Middle frontal gyrus (tissue), 1 donor: ENCODE data around the gene PPP1R9B.

Experiments
- DNase-seq: peaks from one replicate; pipeline ENCODE4 v3.0.0-alpha.2; 2015; ENCODE audit warnings: low spot score; ENCODE audit errors: extremely low spot score

Gene PPP1R9B

DNA sequence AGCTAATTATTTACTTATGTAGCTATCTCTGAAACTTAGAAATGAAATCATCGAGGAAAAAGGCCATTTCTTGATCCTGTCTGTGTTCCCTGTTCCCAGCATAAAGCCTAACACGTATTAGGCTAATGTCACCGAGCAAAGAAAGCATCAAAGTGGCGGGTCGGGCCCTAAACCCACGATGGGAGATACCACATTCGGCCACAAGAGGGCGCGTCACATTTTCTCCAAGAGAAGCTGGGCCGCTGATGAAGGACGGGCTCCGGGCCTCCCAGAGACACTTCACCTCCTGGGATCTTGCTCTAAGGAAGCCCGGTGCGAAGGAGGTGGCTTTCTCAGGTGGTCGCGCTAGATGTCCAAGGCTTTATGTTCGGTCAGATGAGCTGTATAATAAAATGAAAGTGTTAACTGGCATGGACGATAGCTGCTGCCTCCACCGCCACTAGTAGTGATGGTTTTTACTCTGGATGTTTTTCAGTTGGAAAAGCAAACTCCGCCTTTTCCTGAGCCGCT lies 56.2 kb downstream of the PPP1R9B start:
- DNase-seq: peak; percentile 94

DNA sequence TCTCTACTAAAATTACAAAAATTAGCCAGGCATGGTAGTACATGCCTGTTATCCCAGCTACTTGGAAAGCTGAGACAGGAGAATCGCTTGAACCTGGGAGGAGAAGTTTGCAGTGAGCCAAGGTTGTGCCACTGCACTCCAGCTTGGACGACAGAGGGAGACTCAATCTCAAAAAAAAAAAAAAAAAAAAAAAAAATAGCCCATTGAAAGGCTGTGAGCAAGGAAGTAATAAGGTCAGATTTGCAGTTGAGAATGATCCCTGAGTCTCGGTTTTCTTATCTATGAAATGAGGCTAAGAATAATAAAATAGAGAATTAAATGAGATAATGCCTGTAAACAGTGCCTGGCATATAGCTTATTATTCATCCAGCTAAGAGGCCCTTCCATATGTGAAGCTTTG lies 56.7 kb downstream of the PPP1R9B start:
- no peak for DNase-seq

DNA sequence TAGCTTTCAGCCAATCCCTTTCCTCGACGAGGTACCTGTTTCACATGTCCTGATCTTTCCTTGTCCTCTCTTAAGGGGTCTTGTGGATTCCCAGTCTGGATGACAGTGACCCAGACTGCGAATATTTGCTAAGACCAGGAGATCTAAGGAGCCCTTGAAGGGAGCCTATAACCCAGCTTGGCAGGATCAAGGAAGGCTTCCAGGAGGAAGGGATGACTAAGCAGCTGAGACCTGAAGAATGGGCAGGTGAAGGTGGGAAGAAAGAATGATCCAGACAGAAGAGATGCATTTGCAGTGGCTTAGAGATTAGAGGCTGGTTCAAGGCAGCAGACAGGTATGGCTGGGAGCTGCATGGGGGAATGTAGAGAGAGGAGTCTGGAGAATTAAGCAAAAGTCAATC lies 57.2 kb downstream of the PPP1R9B start:
- DNase-seq: no peak

DNA sequence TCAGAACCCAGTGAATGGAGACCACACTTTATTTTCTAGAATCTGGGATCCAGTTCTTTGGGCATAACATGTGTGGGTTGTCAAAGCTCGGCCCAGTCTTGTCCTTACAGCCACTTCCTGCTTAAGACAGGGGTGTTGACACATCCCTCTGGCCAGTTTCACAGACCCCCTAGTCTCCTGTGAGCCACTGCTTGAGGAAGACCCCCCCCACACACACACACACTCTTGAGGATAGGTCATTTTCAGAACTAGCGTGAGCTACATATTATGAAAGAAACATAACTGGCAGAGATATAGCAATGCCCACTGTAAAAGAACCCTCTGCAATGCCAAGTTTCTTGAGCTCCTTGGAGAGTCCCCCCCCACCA lies 58.6 kb downstream of the PPP1R9B start:
- no peak for DNase-seq

DNA sequence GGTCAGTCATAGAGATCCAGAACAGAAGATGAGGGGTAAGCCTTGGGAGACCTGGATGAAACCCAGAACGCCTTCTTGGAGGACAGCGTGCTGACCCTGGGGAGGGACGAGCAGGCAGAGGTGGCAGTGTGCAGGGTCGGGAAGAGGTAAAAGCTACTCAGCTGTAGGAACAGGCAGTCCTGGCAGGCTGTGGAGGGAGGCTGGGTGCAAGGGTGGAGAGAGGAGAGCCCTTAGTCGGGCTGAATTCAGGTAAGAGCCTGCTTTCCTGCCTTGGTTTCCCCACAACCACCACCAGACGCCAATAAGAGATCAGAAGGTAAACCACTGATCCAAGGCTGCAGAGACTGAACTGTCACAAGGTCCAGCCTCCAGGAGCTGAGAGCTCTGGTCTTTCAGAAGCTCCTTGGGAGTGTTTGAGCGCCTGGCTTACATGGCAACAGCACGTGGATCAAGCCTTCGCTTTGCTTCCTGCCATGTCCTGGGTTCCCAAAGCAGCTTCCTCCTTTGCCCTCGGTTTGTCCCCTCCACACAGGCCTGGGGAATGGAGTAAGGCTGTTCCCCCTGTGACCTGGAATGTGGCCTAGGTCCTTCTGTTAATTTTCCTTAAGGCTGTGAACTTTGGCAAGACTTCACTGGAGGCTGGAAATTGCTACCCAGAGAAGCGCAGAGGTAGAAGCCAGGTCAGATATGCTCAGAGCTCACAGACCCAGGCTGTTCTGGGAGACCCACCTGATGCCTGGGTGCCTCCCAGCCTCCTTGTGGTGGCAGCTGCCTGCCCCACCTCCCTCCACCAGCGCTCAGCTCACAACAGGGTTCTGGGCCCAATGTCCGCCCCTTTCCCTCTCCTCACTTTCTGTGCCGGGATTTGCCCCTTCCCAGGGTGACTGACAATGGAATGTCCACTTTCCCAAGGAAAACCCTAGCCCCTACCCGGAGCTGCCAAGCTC lies 59.2 kb downstream of the PPP1R9B start:
- no peak for DNase-seq

DNA sequence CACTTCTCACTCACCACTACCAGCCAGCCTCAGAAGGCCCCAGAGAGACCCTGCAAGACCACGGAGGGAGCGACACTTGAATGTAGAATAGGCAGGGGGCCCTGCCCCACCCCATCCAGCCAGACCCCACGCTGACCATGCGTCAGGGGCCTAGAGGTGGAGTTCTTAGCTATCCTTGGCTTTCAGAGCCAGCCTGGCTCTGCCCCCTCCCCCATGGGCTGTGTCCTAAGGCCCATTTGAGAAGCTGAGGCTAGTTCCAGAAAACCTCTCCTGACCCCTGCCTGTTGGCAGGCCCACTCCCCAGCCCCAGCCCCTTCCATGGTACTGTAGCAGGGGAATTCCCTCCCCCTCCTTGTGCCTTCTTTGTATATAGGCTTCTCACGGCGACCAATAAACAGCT lies 60.4 kb downstream of the PPP1R9B start:
- DNase-seq: no peak

DNA sequence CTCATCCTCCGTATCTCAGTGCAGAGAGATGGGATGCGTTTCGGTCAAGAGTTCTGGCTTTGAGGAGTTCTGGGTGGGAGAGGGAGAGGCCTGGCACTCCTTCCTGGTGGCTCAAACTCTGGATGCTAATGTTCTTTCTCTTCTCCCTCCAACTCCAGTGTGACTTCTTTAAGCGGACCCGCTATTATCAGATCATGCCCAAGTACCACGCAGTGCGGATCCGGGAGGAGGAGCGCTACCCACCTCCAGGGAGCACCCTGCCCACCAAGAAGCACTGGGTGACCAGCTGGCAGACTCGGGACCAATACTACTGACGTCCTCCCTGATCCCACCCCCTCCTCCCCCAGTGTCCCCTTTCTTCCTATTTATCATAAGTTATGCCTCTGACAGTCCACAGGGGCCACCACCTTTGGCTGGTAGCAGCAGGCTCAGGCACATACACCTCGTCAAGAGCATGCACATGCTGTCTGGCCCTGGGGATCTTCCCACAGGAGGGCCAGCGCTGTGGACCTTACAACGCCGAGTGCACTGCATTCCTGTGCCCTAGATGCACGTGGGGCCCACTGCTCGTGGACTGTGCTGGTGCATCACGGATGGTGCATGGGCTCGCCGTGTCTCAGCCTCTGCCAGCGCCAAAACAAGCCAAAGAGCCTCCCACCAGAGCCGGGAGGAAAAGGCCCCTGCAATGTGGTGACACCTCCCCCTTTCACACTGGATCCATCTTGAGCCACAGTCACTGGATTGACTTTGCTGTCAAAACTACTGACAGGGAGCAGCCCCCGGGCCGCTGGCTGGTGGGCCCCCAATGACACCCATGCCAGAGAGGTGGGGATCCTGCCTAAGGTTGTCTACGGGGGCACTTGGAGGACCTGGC lies 61.3 kb downstream of the PPP1R9B start:
- DNase-seq: no peak

DNA sequence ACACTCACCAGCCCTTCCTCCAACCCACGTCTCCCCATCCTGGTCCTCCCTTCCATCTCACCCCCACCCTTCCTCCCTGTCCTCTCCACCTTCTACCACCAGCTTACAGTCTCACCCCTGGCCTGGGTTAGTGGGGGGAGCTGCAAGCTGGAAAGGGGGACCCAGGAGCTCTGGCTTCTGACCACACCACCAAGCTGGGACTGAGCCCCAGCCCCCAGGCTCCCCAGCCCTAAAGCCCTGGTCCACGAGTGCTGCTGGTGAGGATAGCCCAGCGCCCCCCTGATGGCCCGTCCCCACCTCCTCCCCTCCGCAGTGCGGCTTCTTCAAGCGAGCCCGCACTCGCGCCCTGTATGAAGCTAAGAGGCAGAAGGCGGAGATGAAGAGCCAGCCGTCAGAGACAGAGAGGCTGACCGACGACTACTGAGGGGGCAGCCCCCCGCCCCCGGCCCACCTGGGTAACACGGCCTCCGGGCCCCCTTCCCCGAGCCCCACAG lies 62.5 kb downstream of the PPP1R9B start:
- no peak for DNase-seq

DNA sequence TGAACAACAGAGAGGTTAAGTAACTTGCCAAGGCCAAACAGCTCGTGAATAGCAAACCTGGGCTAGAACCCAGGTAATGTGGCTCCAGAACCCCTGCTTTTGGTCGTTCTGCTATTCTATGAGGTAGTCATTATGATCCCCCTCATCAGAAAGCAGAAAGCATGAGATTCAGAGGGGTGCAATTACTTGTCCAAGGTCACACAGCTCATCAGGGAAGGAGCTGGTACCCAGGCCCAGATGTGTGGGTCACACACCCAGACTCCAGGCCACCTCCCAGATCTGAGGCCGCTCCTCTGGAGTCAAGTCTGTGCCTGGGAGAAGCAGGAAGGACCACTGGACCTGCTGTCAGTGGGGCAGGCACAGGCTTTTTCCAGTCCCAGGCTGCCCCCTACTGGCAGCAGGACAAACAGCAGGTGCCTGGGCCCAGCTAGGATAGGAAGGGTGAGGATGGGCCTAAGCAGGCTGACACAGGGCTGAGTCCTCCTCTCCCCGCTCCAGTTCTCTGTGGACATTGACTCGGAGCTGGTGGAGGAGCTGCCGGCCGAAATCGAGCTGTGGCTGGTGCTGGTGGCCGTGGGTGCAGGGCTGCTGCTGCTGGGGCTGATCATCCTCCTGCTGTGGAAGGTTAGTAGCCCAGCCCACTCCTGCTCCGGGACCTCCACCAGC lies 63.1 kb downstream of the PPP1R9B start:
- DNase-seq: no peak
